Liver (tissue), 9 donors: ENCODE results near the gene MAPK8IP3. TPM values are rescaled to one million over a fixed set of nuclear protein-coding genes. Genes with fewer than 3 reads are reported as not detected.

Experiments used
- DNase-seq: peaks from one replicate; pipeline ENCODE4 v3.0.0-alpha.2; 2017; ENCODE audit warnings: low spot score
- H3K27ac ChIP-seq, 2 donors: one replicate each; pipeline ENCODE4 v1.7.0; 2013; ENCODE audit warnings: inconsistent platforms in 2 of 2, low read length in 2 of 2, control low read depth in 1 of 2, low read depth in 1 of 2, mild to moderate bottlenecking in 1 of 2
- H3K27me3 ChIP-seq, 4 donors: one replicate each; pipeline versions ENCODE4 v1.6.1 to v1.7.0; 2013; ENCODE audit warnings: low read length in 3 of 4, inconsistent platforms in 1 of 4, mild to moderate bottlenecking in 1 of 4, moderate library complexity in 1 of 4; ENCODE audit not compliant: control insufficient read depth in 4 of 4, insufficient read depth in 4 of 4
- H3K36me3 ChIP-seq, 4 donors: one replicate each; pipeline versions ENCODE4 v1.6.1 to v1.7.0; 2013; ENCODE audit warnings: low read length in 3 of 4, mild to moderate bottlenecking in 3 of 4, low read depth in 1 of 4, moderate library complexity in 1 of 4; ENCODE audit not compliant: control insufficient read depth in 4 of 4, insufficient read depth in 3 of 4
- H3K4me1 ChIP-seq, 4 donors: one replicate each; pipeline versions ENCODE4 v1.6.1 to v1.7.0; 2013; ENCODE audit warnings: low read length in 3 of 4, mild to moderate bottlenecking in 3 of 4, moderate library complexity in 1 of 4; ENCODE audit not compliant: control insufficient read depth in 4 of 4, insufficient read depth in 4 of 4
- H3K4me3 ChIP-seq, 3 donors: one replicate each; pipeline versions ENCODE4 v1.6.1 to v1.7.0; 2013; ENCODE audit warnings: low read length in 3 of 3, control low read depth in 1 of 3, low read depth in 1 of 3, mild to moderate bottlenecking in 1 of 3
- H3K9ac ChIP-seq, 2 donors: one replicate each; pipeline ENCODE4 v1.7.0; 2013; ENCODE audit warnings: low read length in 2 of 2, mild to moderate bottlenecking in 2 of 2, moderate library complexity in 2 of 2, control low read depth in 1 of 2, low read depth in 1 of 2
- H3K9me3 ChIP-seq, 4 donors: one replicate each; pipeline versions ENCODE4 v1.6.1 to v1.7.0; 2013; ENCODE audit warnings: low read length in 3 of 4; ENCODE audit not compliant: control insufficient read depth in 4 of 4
- EGR1 ChIP-seq, 2 donors: IDR thresholded peaks; 2 replicates each; pipeline ENCODE4 v1.6.1; 2016 to 2018; ENCODE audit warnings: antibody characterized with exemption in 2 of 2, low read depth in 2 of 2
- FOXA2 ChIP-seq: IDR thresholded peaks from 2 replicates; pipeline ENCODE4 v1.6.1; 2016; ENCODE audit warnings: antibody characterized with exemption
- GABPA ChIP-seq, 2 donors: IDR thresholded peaks in 1 of 2; conservative IDR thresholded peaks in 1 of 2; 2 replicates each; pipeline ENCODE4 v1.6.1; 2016; ENCODE audit warnings: antibody characterized with exemption in 2 of 2, mild to moderate bottlenecking in 1 of 2, moderate library complexity in 1 of 2
- HNF4A ChIP-seq, 2 donors: conservative IDR thresholded peaks; 2 replicates each; pipeline ENCODE4 v1.6.1; 2016; ENCODE audit warnings: antibody characterized with exemption in 2 of 2, mild to moderate bottlenecking in 2 of 2
- HNF4G ChIP-seq: IDR thresholded peaks from 2 replicates; pipeline ENCODE4 v1.6.1; 2016; ENCODE audit warnings: antibody characterized with exemption
- JUND ChIP-seq, 2 donors: IDR thresholded peaks; 2 replicates each; pipeline ENCODE4 v1.6.1; 2016; ENCODE audit warnings: antibody characterized with exemption in 2 of 2
- NR2F2 ChIP-seq: IDR thresholded peaks from 2 replicates; pipeline ENCODE4 v1.6.1; 2016; ENCODE audit warnings: antibody characterized with exemption
- RAD21 ChIP-seq, 2 donors: IDR thresholded peaks; 2 replicates each; pipeline ENCODE4 v1.6.1; 2016; ENCODE audit warnings: antibody characterized with exemption in 2 of 2, mild to moderate bottlenecking in 2 of 2
- RXRA ChIP-seq, 2 donors: IDR thresholded peaks; 2 replicates each; pipeline ENCODE4 v1.6.1; 2017 to 2018; ENCODE audit warnings: antibody characterized with exemption in 2 of 2, mild to moderate bottlenecking in 1 of 2
- TAF1 ChIP-seq: conservative IDR thresholded peaks from 2 replicates; pipeline ENCODE4 v1.6.1; 2016; ENCODE audit warnings: antibody characterized with exemption, mild to moderate bottlenecking
- WGBS: extraction: QIAGEN DNeasy Blood & Tissue Kit; methylation state at CpG from one replicate; pipeline ENCODE4 v1.1.7; 2013; 5-methylcytosine and 5-hydroxymethylcytosine counted together
- polyA plus RNA-seq, 2 donors: library from polyadenylated mRNA; stranded (reverse) in 1 of 2; unstranded in 1 of 2; fragments of 200-250 nt in 1 of 2; fragments of >200 nt in 1 of 2; fragmentation: Nextera tagmentation in 1 of 2; extraction: Ambion mirVana in 1 of 2; gene quantifications; one replicate each; pipeline versions ENCODE4 v1.2.1 to v1.2.3, GENCODE V29; 2013 to 2015
- total RNA-seq, 2 donors: library from RNA; depleted of rRNA; stranded (reverse); fragments of >200 nt; gene quantifications; one replicate each; pipeline ENCODE4 v1.2.3, GENCODE V29; 2014
- TF ChIP-seq, protein P1 (sequence below): IDR thresholded peaks from 2 replicates; pipeline ENCODE4 v1.6.1; 2016; ENCODE audit warnings: antibody characterized with exemption
- TF ChIP-seq, protein P2 (sequence below): IDR thresholded peaks from 2 replicates; pipeline ENCODE4 v1.6.1; 2016; ENCODE audit warnings: antibody characterized with exemption, mild to moderate bottlenecking
- TF ChIP-seq, protein P3 (sequence below): IDR thresholded peaks from 2 replicates; pipeline ENCODE4 v1.6.1; 2016; ENCODE audit warnings: antibody characterized with exemption
- TF ChIP-seq, protein P4 (sequence below): IDR thresholded peaks from 2 replicates; pipeline ENCODE4 v1.6.1; 2016; ENCODE audit warnings: antibody characterized with exemption
- TF ChIP-seq, protein P5 (sequence below): fragments of 150-350 bp; IDR thresholded peaks from 2 replicates; pipeline ENCODE4 v1.5.1; 2017; ENCODE audit warnings: improper control_type of control experiment, low read depth, low read length; ENCODE audit not compliant: missing input control
- donor health status: healthy.
- donor health status: healthy.
- donor health status: healthy.
- donor health status: healthy.
- donor health status: healthy.

Gene MAPK8IP3
- total and polyA plus RNA-seq, 4 donors, result 4.1 to 43.0 (median 9.3) TPM

DNA sequence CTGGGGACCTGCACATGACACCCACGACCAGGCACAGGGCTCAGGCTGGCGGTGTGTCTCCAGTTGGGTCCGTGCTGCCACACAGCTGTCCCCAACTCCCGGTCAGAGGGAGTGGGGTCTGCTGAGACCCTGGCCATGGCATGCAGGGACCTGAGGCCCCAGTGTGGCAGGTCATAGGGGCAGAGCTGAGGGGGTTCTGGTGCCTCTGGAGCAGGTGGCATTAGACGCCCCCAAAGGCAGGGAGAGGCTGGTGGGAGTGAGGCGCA, 81.0 kb downstream of the MAPK8IP3 start:
- Histone ChIP-seq H3K9ac (no peak overlapping the region), H3K9me3 (no peaks in the 10 kb centered on the region), H3K4me1 (peaks cover 7 to 62% (median 41%) of the 10 kb centered on the region in 4 donors), H3K27ac (no peak overlapping the region), H3K36me3 (peaks cover 0 to 34% (median 5%) of the 10 kb centered on the region in 4 donors), H3K27me3 (no peaks in the 10 kb centered on the region), H3K4me3 (no peak overlapping the region)
- TF ChIP-seq HNF4A (conservative IDR thresholded peaks at IDR 0.05) (no peak), TAF1 (no peak), FOXA2 (no peak), RXRA (IDR thresholded peaks at IDR 0.05) (no peak), GABPA (IDR thresholded peaks at IDR 0.05 in 1 of 2, conservative IDR thresholded peaks at IDR 0.05 in 1 of 2) (no peak), RAD21 (IDR thresholded peaks at IDR 0.05) (no peak), NR2F2 (no peak), HNF4G (no peak), JUND (IDR thresholded peaks at IDR 0.05) (no peak), EGR1 (IDR thresholded peaks at IDR 0.05; ENCODE audit: low read depth in 2 of 2) (no peak)
- TF ChIP-seq, protein P1, sequence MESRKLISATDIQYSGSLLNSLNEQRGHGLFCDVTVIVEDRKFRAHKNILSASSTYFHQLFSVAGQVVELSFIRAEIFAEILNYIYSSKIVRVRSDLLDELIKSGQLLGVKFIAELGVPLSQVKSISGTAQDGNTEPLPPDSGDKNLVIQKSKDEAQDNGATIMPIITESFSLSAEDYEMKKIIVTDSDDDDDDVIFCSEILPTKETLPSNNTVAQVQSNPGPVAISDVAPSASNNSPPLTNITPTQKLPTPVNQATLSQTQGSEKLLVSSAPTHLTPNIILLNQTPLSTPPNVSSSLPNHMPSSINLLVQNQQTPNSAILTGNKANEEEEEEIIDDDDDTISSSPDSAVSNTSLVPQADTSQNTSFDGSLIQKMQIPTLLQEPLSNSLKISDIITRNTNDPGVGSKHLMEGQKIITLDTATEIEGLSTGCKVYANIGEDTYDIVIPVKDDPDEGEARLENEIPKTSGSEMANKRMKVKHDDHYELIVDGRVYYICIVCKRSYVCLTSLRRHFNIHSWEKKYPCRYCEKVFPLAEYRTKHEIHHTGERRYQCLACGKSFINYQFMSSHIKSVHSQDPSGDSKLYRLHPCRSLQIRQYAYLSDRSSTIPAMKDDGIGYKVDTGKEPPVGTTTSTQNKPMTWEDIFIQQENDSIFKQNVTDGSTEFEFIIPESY, result no peak
- TF ChIP-seq, protein P2, sequence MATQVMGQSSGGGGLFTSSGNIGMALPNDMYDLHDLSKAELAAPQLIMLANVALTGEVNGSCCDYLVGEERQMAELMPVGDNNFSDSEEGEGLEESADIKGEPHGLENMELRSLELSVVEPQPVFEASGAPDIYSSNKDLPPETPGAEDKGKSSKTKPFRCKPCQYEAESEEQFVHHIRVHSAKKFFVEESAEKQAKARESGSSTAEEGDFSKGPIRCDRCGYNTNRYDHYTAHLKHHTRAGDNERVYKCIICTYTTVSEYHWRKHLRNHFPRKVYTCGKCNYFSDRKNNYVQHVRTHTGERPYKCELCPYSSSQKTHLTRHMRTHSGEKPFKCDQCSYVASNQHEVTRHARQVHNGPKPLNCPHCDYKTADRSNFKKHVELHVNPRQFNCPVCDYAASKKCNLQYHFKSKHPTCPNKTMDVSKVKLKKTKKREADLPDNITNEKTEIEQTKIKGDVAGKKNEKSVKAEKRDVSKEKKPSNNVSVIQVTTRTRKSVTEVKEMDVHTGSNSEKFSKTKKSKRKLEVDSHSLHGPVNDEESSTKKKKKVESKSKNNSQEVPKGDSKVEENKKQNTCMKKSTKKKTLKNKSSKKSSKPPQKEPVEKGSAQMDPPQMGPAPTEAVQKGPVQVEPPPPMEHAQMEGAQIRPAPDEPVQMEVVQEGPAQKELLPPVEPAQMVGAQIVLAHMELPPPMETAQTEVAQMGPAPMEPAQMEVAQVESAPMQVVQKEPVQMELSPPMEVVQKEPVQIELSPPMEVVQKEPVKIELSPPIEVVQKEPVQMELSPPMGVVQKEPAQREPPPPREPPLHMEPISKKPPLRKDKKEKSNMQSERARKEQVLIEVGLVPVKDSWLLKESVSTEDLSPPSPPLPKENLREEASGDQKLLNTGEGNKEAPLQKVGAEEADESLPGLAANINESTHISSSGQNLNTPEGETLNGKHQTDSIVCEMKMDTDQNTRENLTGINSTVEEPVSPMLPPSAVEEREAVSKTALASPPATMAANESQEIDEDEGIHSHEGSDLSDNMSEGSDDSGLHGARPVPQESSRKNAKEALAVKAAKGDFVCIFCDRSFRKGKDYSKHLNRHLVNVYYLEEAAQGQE, result no peak
- TF ChIP-seq, protein P3, sequence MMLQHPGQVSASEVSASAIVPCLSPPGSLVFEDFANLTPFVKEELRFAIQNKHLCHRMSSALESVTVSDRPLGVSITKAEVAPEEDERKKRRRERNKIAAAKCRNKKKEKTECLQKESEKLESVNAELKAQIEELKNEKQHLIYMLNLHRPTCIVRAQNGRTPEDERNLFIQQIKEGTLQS, result no peak
- TF ChIP-seq, protein P4, sequence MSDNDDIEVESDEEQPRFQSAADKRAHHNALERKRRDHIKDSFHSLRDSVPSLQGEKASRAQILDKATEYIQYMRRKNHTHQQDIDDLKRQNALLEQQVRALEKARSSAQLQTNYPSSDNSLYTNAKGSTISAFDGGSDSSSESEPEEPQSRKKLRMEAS, result no peak
- TF ChIP-seq, protein P5, sequence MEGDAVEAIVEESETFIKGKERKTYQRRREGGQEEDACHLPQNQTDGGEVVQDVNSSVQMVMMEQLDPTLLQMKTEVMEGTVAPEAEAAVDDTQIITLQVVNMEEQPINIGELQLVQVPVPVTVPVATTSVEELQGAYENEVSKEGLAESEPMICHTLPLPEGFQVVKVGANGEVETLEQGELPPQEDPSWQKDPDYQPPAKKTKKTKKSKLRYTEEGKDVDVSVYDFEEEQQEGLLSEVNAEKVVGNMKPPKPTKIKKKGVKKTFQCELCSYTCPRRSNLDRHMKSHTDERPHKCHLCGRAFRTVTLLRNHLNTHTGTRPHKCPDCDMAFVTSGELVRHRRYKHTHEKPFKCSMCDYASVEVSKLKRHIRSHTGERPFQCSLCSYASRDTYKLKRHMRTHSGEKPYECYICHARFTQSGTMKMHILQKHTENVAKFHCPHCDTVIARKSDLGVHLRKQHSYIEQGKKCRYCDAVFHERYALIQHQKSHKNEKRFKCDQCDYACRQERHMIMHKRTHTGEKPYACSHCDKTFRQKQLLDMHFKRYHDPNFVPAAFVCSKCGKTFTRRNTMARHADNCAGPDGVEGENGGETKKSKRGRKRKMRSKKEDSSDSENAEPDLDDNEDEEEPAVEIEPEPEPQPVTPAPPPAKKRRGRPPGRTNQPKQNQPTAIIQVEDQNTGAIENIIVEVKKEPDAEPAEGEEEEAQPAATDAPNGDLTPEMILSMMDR, result no peak
- DNase-seq, result no peak
- WGBS, result 94% methylated on average over 6 of the region's 6 CpGs
